Measurements from ENCODE around the gene OR10W1. TPM values are rescaled to one million over a fixed set of nuclear protein-coding genes. Genes with fewer than 3 reads are reported as not detected.

OR10W1 gene
- total and polyA plus RNA-seq, 2 donors (not counting 1 experiment from before 2014, with no cell fraction given): not detected

- Histone ChIP-seq H4K20me1 (ENCODE audit: control insufficient read depth, extremely low read depth, insufficient read depth, low read length) (no peaks in the 10 kb centered on the region), H3K27ac (ENCODE audit: insufficient read depth, low read length) (no peak overlapping the region), H3K4me3 (replicated peaks in 1 of 4; ENCODE audit: control extremely low read depth in 1 of 4, insufficient read depth in 1 of 4, low read depth in 3 of 4, low read length in 4 of 4) (no peak overlapping the region), H3K79me2 (ENCODE audit: control insufficient read depth, insufficient read depth, low read length) (no peaks in the 10 kb centered on the region), H3K27me3 (ENCODE audit: control insufficient read depth, insufficient read depth, low read length) (no peaks in the 10 kb centered on the region), H3K4me2 (ENCODE audit: extremely low read depth, insufficient read depth, low read length) (no peak overlapping the region), H3K9me3 (ENCODE audit: control insufficient read depth, insufficient read depth, low read depth, low read length) (no peaks in the 10 kb centered on the region), H3K36me3 (ENCODE audit: control insufficient read depth, insufficient read depth, low read length) (no peaks in the 10 kb centered on the region), H2AFZ (ENCODE audit: low read length) (no peak overlapping the region), H3K9ac (ENCODE audit: insufficient read depth, low read length) (no peak overlapping the region), H3K4me1 (ENCODE audit: control insufficient read depth, extremely low read depth, insufficient read depth, low read length) (no peaks in the 10 kb centered on the region)
- DNase-seq (ENCODE audit: low read depth in 2 of 2): no peak
- TF ChIP-seq EZH2 (IDR thresholded peaks at IDR 0.05; ENCODE audit: low read length, missing control alignments): no peak
- TF ChIP-seq CTCF (conservative IDR thresholded peaks at IDR 0.05 in 1 of 2, IDR thresholded peaks at IDR 0.05 in 1 of 2; ENCODE audit: low read depth in 1 of 2, low read length in 2 of 2): no peak
Observed at GRCh38 chr11:58227956-58228615, 40.0 kb downstream of the OR10W1 start.

- H3K4me1 ChIP-seq (ENCODE audit: control insufficient read depth, extremely low read depth, insufficient read depth, low read length): no peaks in the 10 kb centered on the region
- H4K20me1 ChIP-seq (ENCODE audit: control insufficient read depth, extremely low read depth, insufficient read depth, low read length): no peaks in the 10 kb centered on the region
- no peaks in the 10 kb centered on the region for H3K36me3 ChIP-seq (ENCODE audit: control insufficient read depth, insufficient read depth, low read length)
- H2AFZ ChIP-seq (ENCODE audit: low read length): no peak overlapping the region
- no peak overlapping the region for H3K4me3 ChIP-seq (replicated peaks in 1 of 4; ENCODE audit: control extremely low read depth in 1 of 4, insufficient read depth in 1 of 4, low read depth in 3 of 4, low read length in 4 of 4)
- no peaks in the 10 kb centered on the region for H3K9me3 ChIP-seq (ENCODE audit: control insufficient read depth, insufficient read depth, low read depth, low read length)
- H3K27ac ChIP-seq (ENCODE audit: insufficient read depth, low read length): no peak overlapping the region
- H3K79me2 ChIP-seq (ENCODE audit: control insufficient read depth, insufficient read depth, low read length): no peaks in the 10 kb centered on the region
- no peak overlapping the region for H3K9ac ChIP-seq (ENCODE audit: insufficient read depth, low read length)
- TF ChIP-seq CTCF (conservative IDR thresholded peaks at IDR 0.05 in 1 of 2, IDR thresholded peaks at IDR 0.05 in 1 of 2; ENCODE audit: low read depth in 1 of 2, low read length in 2 of 2) (no peak), EZH2 (IDR thresholded peaks at IDR 0.05; ENCODE audit: low read length, missing control alignments) (no peak)
- no peak overlapping the region for H3K4me2 ChIP-seq (ENCODE audit: extremely low read depth, insufficient read depth, low read length)
- H3K27me3 ChIP-seq (ENCODE audit: control insufficient read depth, insufficient read depth, low read length): no peaks in the 10 kb centered on the region
- DNase-seq (ENCODE audit: low read depth in 2 of 2): no peak
Observed at GRCh38 chr11:58222721-58223120, 45.3 kb downstream of the OR10W1 start.

Other genes with a start within 250 kb of the OR10W1 start
- not detected in 2 replicates for gene OR9Q1, start 244.4 kb downstream of the OR10W1 start, total RNA-seq
- not detected in 2 replicates for gene OR9Q1, start 244.4 kb downstream of the OR10W1 start, polyA plus RNA-seq
- gene OR6Q1, start 237.3 kb downstream of the OR10W1 start, total RNA-seq: not detected in 2 replicates
- gene OR6Q1, start 237.3 kb downstream of the OR10W1 start, polyA plus RNA-seq: not detected in 2 replicates
- gene OR9I1, start 142.7 kb downstream of the OR10W1 start, total RNA-seq: not detected in 2 replicates
- not detected in 2 replicates for gene OR9I1, start 142.7 kb downstream of the OR10W1 start, polyA plus RNA-seq
- gene OR9Q2, start 79.2 kb downstream of the OR10W1 start, total RNA-seq: not detected in 2 replicates
- not detected in 2 replicates for gene OR9Q2, start 79.2 kb downstream of the OR10W1 start, polyA plus RNA-seq
- gene OR1S2, start 64.1 kb downstream of the OR10W1 start, total RNA-seq: not detected in 2 replicates
- not detected in 2 replicates for gene OR1S2, start 64.1 kb downstream of the OR10W1 start, polyA plus RNA-seq
- not detected in 2 replicates for gene OR1S1, start 55.5 kb downstream of the OR10W1 start, total RNA-seq
- gene OR1S1, start 55.5 kb downstream of the OR10W1 start, polyA plus RNA-seq: not detected in 2 replicates
- gene OR10Q1, start 39.3 kb downstream of the OR10W1 start, total RNA-seq: not detected in 2 replicates
- gene OR10Q1, start 39.3 kb downstream of the OR10W1 start, polyA plus RNA-seq: 0.24 TPM in 1 of 2 replicates, not detected in the other
- not detected in 2 replicates for gene OR5B17, start 90.8 kb upstream of the OR10W1 start, total RNA-seq
- gene OR5B17, start 90.8 kb upstream of the OR10W1 start, polyA plus RNA-seq: not detected in 2 replicates
- gene OR5B3, start 138.6 kb upstream of the OR10W1 start, total RNA-seq: not detected in 2 replicates
- not detected in 2 replicates for gene OR5B3, start 138.6 kb upstream of the OR10W1 start, polyA plus RNA-seq
- not detected in 2 replicates for gene OR5B2, start 159.9 kb upstream of the OR10W1 start, total RNA-seq
- not detected in 2 replicates for gene OR5B2, start 159.9 kb upstream of the OR10W1 start, polyA plus RNA-seq
- not detected in 2 replicates for gene OR5B12, start 174.0 kb upstream of the OR10W1 start, total RNA-seq
- 0.02 and 0.11 TPM in 2 replicates for gene OR5B12, start 174.0 kb upstream of the OR10W1 start, polyA plus RNA-seq
- not detected in 2 replicates for gene OR5B21, start 239.8 kb upstream of the OR10W1 start, total RNA-seq
- gene OR5B21, start 239.8 kb upstream of the OR10W1 start, polyA plus RNA-seq: not detected in 2 replicates